ENCODE data around the gene SYTL1.

Gene SYTL1

GRCh38 chr1:27400963-27401341, 59.1 kb downstream of the SYTL1 start:
- Histone ChIP-seq H3K9ac (ENCODE audit: low read length) (no peak overlapping the region), H3K27me3 (replicated peaks; ENCODE audit: insufficient read depth, low read length) (no peaks in the 10 kb centered on the region), H2AFZ (ENCODE audit: low read length) (no peak overlapping the region), H4K20me1 (ENCODE audit: insufficient read depth, low read length) (no peaks in the 10 kb centered on the region), H3K4me2 (ENCODE audit: low read depth, low read length) (no peak overlapping the region), H3F3A (ENCODE audit: insufficient read depth, low read length) (no peaks in the 10 kb centered on the region), H3K79me2 (ENCODE audit: low read length) (no peaks in the 10 kb centered on the region), H3K4me3 (ENCODE audit: low read length) (no peak overlapping the region), H3K9me3 (replicated peaks; ENCODE audit: insufficient read depth, low read length) (no peaks in the 10 kb centered on the region), H3K4me1 (ENCODE audit: low read length) (no peaks in the 10 kb centered on the region), H3K9me2 (replicated peaks; ENCODE audit: insufficient read depth, low read length) (no peaks in the 10 kb centered on the region), H3K36me3 (replicated peaks; ENCODE audit: insufficient read depth, low read length) (no peaks in the 10 kb centered on the region), H3K27ac (ENCODE audit: low read length) (no peak overlapping the region)
- TF ChIP-seq EZH2phosphoT487 (IDR thresholded peaks at IDR 0.05; ENCODE audit: low read length) (no peak), EZH2 (optimal IDR thresholded peaks at IDR 0.05; ENCODE audit: low read depth, low read length) (no peak)
- TF ChIP-seq, protein P1, sequence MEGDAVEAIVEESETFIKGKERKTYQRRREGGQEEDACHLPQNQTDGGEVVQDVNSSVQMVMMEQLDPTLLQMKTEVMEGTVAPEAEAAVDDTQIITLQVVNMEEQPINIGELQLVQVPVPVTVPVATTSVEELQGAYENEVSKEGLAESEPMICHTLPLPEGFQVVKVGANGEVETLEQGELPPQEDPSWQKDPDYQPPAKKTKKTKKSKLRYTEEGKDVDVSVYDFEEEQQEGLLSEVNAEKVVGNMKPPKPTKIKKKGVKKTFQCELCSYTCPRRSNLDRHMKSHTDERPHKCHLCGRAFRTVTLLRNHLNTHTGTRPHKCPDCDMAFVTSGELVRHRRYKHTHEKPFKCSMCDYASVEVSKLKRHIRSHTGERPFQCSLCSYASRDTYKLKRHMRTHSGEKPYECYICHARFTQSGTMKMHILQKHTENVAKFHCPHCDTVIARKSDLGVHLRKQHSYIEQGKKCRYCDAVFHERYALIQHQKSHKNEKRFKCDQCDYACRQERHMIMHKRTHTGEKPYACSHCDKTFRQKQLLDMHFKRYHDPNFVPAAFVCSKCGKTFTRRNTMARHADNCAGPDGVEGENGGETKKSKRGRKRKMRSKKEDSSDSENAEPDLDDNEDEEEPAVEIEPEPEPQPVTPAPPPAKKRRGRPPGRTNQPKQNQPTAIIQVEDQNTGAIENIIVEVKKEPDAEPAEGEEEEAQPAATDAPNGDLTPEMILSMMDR (IDR thresholded peaks at IDR 0.05; ENCODE audit: low read length) = no peak
- no peak for DNase-seq

DNA sequence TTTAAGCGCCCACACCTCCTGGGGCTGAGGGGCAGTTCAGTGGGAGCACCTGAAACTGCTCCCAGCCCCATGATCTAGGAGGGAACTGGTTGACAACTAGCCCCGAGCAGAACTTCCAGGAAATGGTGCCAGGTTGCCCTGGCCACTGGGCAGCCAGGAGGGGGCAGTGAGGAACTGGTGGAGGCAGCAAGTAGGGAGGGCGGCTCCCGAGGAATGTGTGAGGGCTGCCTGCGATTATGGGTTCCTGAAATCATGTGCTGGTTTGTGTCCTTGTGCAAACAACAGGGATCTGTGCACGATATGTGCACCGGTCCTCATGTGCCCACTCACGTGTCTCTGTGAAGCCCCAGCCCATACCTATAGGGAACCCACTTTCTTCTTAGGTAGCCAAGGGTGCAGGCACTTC, 60.5 kb downstream of the SYTL1 start:
- H3K9ac ChIP-seq (ENCODE audit: low read length) = no peak overlapping the region
- no peak overlapping the region for H3K4me3 ChIP-seq (ENCODE audit: low read length)
- no peak overlapping the region for H2AFZ ChIP-seq (ENCODE audit: low read length)
- no peaks in the 10 kb centered on the region for H3K79me2 ChIP-seq (ENCODE audit: low read length)
- peaks cover 2% of the 10 kb centered on the region; the same call in 1 of the 2 replicates for H3K4me1 ChIP-seq (ENCODE audit: low read length)
- no peaks in the 10 kb centered on the region for H3K9me2 ChIP-seq (replicated peaks; ENCODE audit: insufficient read depth, low read length)
- H3K36me3 ChIP-seq (replicated peaks; ENCODE audit: insufficient read depth, low read length) = no peaks in the 10 kb centered on the region
- H3K9me3 ChIP-seq (replicated peaks; ENCODE audit: insufficient read depth, low read length) = no peaks in the 10 kb centered on the region
- no peaks in the 10 kb centered on the region for H4K20me1 ChIP-seq (ENCODE audit: insufficient read depth, low read length)
- TF ChIP-seq, protein P1 (IDR thresholded peaks at IDR 0.05; ENCODE audit: low read length) = peak; percentile 15; the same call in 1 of the 2 replicates
- TF ChIP-seq EZH2 (optimal IDR thresholded peaks at IDR 0.05; ENCODE audit: low read depth, low read length) = no peak
- H3F3A ChIP-seq (ENCODE audit: insufficient read depth, low read length) = no peaks in the 10 kb centered on the region
- no peak for DNase-seq
- no peaks in the 10 kb centered on the region for H3K27me3 ChIP-seq (replicated peaks; ENCODE audit: insufficient read depth, low read length)
- H3K4me2 ChIP-seq (ENCODE audit: low read depth, low read length) = no peak overlapping the region
- H3K27ac ChIP-seq (ENCODE audit: low read length) = no peak overlapping the region

- Histone ChIP-seq H3K27ac (ENCODE audit: low read length) (no peak overlapping the region), H3K79me2 (ENCODE audit: low read length) (no peaks in the 10 kb centered on the region), H2AFZ (ENCODE audit: low read length) (no peak overlapping the region), H3F3A (ENCODE audit: insufficient read depth, low read length) (no peaks in the 10 kb centered on the region), H3K9me2 (replicated peaks; ENCODE audit: insufficient read depth, low read length) (no peaks in the 10 kb centered on the region), H3K36me3 (replicated peaks; ENCODE audit: insufficient read depth, low read length) (no peaks in the 10 kb centered on the region; the same call in 1 of the 2 replicates), H3K4me1 (ENCODE audit: low read length) (peaks cover 5% of the 10 kb centered on the region; the same call in 1 of the 2 replicates), H3K4me3 (ENCODE audit: low read length) (no peak overlapping the region), H3K27me3 (replicated peaks; ENCODE audit: insufficient read depth, low read length) (no peaks in the 10 kb centered on the region), H3K9ac (ENCODE audit: low read length) (no peak overlapping the region), H3K9me3 (replicated peaks; ENCODE audit: insufficient read depth, low read length) (no peaks in the 10 kb centered on the region), H4K20me1 (ENCODE audit: insufficient read depth, low read length) (no peaks in the 10 kb centered on the region), H3K4me2 (ENCODE audit: low read depth, low read length) (no peak overlapping the region)
- TF ChIP-seq EZH2phosphoT487 (IDR thresholded peaks at IDR 0.05; ENCODE audit: low read length) (no peak), EZH2 (optimal IDR thresholded peaks at IDR 0.05; ENCODE audit: low read depth, low read length) (no peak)
- TF ChIP-seq, protein P1 (IDR thresholded peaks at IDR 0.05; ENCODE audit: low read length) = no peak
- no peak for DNase-seq
Observed at GRCh38 chr1:27403065-27403726, 61.4 kb downstream of the SYTL1 start.

All from MM.1S (cell line).